Small intestine (tissue), 7 donors: Measurements from ENCODE around the gene AFTPH. TPM values are rescaled to one million over a fixed set of nuclear protein-coding genes. Genes with fewer than 3 reads are reported as not detected.

Experiments
- DNase-seq, 2 donors: peaks; one replicate each; pipeline versions ENCODE4 v3.0.0 to v3.0.0-alpha.2; 2013
- FAIRE-seq: peaks from 2 replicates; lab custom pipeline; 2012; peaks lifted over from hg19 to GRCh38; lab: Jason Lieb, UNC
- H3K27ac ChIP-seq, 3 donors: one replicate each; pipeline ENCODE4 v1.5.1; 2013; ENCODE audit warnings: low read length in 2 of 3, mild to moderate bottlenecking in 2 of 3, control low read depth in 1 of 3, inconsistent platforms in 1 of 3, low read depth in 1 of 3, moderate library complexity in 1 of 3
- H3K27me3 ChIP-seq, 3 donors: one replicate each; pipeline ENCODE4 v1.6.1; 2013; ENCODE audit warnings: low read length in 3 of 3, inconsistent platforms in 1 of 3; ENCODE audit not compliant: control insufficient read depth in 3 of 3, insufficient read depth in 3 of 3
- H3K36me3 ChIP-seq, 3 donors: one replicate each; pipeline ENCODE4 v1.6.1; 2013; ENCODE audit warnings: low read length in 3 of 3, inconsistent platforms in 1 of 3, low read depth in 1 of 3, mild to moderate bottlenecking in 1 of 3, moderate library complexity in 1 of 3; ENCODE audit not compliant: control insufficient read depth in 3 of 3, insufficient read depth in 2 of 3
- H3K4me1 ChIP-seq, 3 donors: one replicate each; pipeline ENCODE4 v1.6.1; 2013; ENCODE audit warnings: low read length in 2 of 3, inconsistent platforms in 1 of 3, low read depth in 1 of 3, mild to moderate bottlenecking in 1 of 3, moderate library complexity in 1 of 3; ENCODE audit not compliant: control insufficient read depth in 3 of 3, insufficient read depth in 2 of 3
- H3K4me3 ChIP-seq, 3 donors: one replicate each; pipeline ENCODE4 v1.5.1; 2013; ENCODE audit warnings: low read length in 3 of 3, control low read depth in 1 of 3, inconsistent platforms in 1 of 3, low read depth in 1 of 3, mild to moderate bottlenecking in 1 of 3, moderate library complexity in 1 of 3
- H3K9me3 ChIP-seq, 2 donors: one replicate each; pipeline ENCODE4 v1.6.1; 2013; ENCODE audit warnings: low read depth in 1 of 2, low read length in 1 of 2; ENCODE audit not compliant: control insufficient read depth in 2 of 2, insufficient read depth in 1 of 2
- WGBS, 3 donors: extraction: QIAGEN DNeasy Blood & Tissue Kit; methylation state at CpG; one replicate each; pipeline ENCODE4 v1.1.7; 2013; 5-methylcytosine and 5-hydroxymethylcytosine counted together
- polyA plus RNA-seq, 4 donors: library from polyadenylated mRNA; stranded (reverse) in 3 of 4; unstranded in 1 of 4; fragments of 200-250 nt in 3 of 4; fragments of 120-200 nt in 1 of 4; gene quantifications; one replicate each; pipeline versions ENCODE4 v1.2.1 to v1.2.3, GENCODE V29; 2013
- donor health status: healthy with polysubstance abuse.
- donor health status: control.
- donor health status: control.
- donor health status: Bipolar disorder and iron deficiency.
- donor health status: healthy.

AFTPH gene
- polyA plus RNA-seq, 4 donors: 27.2 to 51.0 (median 43.6) TPM

DNA sequence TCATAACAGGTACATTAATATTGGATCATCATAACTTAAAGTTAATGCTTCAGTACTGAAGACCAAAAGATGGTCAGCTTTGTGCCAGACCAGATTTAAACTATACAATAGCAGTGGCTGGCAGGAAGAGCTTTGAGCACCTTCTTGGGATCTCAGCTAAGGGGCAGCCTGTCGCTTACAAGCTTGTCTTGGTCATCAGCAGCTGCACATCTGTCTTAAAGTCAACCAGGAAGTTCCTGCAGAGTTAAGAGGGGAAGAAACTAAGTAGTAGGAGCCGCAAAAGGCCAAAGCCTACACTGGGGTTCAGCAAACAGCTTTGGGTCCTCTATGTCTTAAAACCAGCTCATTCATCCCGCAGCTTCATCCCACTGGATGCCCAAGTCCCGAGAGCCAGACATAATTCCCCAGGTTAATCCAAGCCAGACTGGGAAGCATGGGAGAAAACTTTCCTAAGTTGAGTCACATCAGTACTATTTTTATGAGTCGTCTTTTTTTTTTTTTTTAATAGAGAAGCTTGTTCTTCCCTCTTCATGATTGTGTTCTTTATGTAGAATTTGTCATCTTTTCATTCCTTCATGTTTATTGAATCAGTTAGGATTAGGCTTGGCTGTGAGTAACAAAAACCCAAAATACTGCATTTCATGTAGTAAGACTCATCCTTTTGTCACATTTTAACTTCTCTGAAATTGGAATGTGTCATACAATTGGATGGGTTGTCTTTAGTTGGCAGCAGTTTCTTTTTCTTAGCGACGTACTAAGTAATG, 70.3 kb downstream of the AFTPH start:
- no peak overlapping the region for H3K27ac ChIP-seq
- H3K4me3 ChIP-seq: no peak overlapping the region
- peaks cover 2 to 7% (median 2%) of the 10 kb centered on the region in 3 donors for H3K36me3 ChIP-seq
- H3K27me3 ChIP-seq: no peaks in the 10 kb centered on the region
- WGBS, 3 donors: 86 to 88% (median 87%) methylated on average over 7 of the region's 7 CpGs
- FAIRE-seq (no peak), DNase-seq (no peak)
- peaks cover 0 to 2% (median 2%) of the 10 kb centered on the region in 3 donors for H3K4me1 ChIP-seq
- no peaks in the 10 kb centered on the region for H3K9me3 ChIP-seq

DNA sequence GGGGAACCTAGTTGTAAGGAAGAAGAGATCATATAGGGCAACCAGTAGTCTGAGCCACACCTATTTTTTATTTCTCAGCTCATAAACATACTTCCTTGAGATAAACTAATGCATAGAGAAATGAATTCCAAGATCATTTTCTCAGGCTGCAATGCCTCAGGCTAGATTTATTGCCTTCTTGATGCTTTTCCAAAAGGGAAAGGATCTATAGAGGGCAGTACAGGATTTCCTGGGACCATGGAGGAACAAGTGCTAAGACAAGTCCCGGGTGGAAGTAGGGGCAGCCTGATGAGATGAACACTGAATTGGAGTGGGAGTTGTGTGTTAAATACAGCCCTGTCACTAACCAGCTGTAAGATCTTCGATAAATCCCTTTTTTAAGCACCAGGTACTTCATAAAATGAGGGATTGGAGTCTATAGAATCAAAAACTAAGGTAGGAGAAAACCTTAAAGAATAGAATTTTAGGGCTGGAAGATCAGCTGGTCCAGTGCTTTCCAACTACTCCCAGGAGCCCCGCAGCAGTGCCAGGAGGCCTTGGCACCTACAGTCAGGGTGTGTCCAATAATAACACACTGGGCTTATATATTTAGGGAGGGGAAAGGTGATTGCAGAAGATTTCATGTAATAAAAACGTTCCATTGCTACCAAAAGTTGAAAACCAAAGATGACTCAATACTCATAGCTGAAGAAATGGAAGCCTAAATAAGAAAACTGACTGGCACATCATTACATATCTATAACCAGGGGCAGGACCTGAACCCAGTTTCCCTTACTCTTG, 71.5 kb downstream of the AFTPH start:
- Histone ChIP-seq H3K9me3 (no peaks in the 10 kb centered on the region), H3K27ac (no peak overlapping the region), H3K4me1 (peaks cover 0 to 11% (median 2%) of the 10 kb centered on the region in 3 donors), H3K4me3 (no peak overlapping the region), H3K36me3 (peaks cover 2 to 7% (median 2%) of the 10 kb centered on the region in 3 donors), H3K27me3 (no peaks in the 10 kb centered on the region)
- FAIRE-seq: no peak
- peak; percentile 46 to 77 for DNase-seq
- WGBS, 3 donors: 20 to 44% (median 24%) methylated on average over 4 of the region's 4 CpGs

DNA sequence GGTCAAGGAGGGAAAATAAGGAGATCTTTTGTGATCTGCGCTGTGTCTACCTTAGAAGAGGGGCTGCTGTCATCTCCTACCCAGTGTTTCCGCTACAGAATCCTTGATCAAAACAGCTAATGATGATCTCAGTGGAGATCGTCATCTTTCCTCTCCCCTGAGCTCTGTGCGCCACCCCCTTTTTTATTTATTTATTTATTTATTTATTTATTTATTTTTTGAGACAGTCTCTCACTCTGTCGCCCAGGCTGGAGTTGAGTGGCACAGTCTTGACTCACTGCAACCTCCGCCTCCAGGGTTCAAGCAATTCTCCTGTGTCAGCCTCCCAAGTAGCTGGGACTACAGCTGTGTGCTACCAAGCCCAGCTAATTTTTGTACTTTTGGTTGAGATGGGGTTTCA, 74.1 kb downstream of the AFTPH start:
- no peaks in the 10 kb centered on the region for H3K9me3 ChIP-seq
- no peak overlapping the region for H3K4me3 ChIP-seq
- DNase-seq: no peak
- no peaks in the 10 kb centered on the region for H3K27me3 ChIP-seq
- H3K4me1 ChIP-seq: peaks cover 0 to 30% (median 2%) of the 10 kb centered on the region in 3 donors
- FAIRE-seq: no peak
- H3K27ac ChIP-seq: no peak overlapping the region
- 95 to 96% (median 96%) methylated on average over 6 of the region's 6 CpGs for WGBS, 3 donors
- H3K36me3 ChIP-seq: peaks cover 0 to 2% (median 2%) of the 10 kb centered on the region in 3 donors

DNA sequence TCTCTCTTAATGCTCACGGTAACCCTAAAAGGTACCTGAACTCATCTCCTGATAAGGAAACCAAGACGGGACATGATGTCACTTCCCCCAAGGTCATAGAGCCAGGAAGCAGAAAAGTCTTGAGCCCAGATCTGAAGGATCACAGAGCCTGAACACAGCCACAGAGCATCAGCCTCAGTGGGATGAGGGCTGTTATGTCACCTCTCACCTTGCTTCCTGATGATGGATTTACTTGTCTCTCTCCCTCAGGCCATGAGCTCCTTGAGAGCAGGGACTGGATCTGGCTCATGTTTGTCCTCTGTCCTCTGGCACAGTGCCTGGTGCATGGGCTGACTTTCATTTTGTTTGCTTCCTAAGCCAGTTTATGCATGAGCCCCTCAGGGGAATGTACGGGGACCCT, 75.3 kb downstream of the AFTPH start:
- peaks cover 0 to 4% of the 10 kb centered on the region in 2 donors for H3K9me3 ChIP-seq
- FAIRE-seq (no peak), DNase-seq (peak in 1 of 2 donors; percentile 64)
- no peak overlapping the region for H3K27ac ChIP-seq
- 28 to 29% (median 28%) methylated on average over 3 of the region's 3 CpGs for WGBS, 3 donors
- H3K4me3 ChIP-seq: no peak overlapping the region
- no peaks in the 10 kb centered on the region for H3K36me3 ChIP-seq
- no peaks in the 10 kb centered on the region for H3K27me3 ChIP-seq
- peaks cover 0 to 30% (median 2%) of the 10 kb centered on the region in 3 donors for H3K4me1 ChIP-seq

DNA sequence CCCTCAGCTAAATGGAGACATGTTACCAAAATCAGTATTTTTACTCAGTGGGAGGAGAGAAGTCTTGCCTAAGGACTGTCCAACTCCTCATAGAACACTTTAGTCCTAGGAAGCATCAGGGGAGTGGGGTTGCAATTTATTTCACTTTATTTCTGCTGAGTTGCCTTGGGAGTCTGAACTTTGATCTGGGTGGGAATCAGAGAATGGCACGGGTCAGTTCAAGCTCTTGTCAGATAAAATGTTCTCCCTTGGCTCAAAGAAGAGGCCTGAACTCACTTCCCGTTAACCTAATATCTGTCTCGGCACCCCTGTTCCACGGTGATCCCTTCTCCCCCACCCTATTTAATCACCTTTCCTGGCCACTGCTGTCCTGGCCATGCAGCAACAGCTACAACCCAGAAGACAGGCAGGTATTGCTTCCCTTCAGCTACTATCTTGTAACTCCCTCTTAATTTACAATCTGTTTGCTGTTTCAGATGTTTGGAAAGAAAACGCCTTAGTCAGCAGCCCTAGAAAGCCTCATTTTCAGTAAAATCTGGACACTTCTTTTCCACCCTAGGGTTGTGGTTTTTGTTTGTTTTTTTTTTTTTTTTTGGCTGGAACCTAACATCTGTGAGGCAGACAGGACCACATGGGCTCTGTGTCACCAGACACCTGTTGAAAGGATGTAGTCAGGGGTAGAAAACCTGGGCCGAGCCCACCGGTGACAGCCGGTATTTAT, 77.1 kb downstream of the AFTPH start:
- 26 to 52% (median 42%) methylated on average over 8 of the region's 8 CpGs for WGBS, 3 donors
- Histone ChIP-seq H3K36me3 (no peaks in the 10 kb centered on the region), H3K4me3 (no peak overlapping the region), H3K27ac (peak overlapping the region; percentile 37 to 55 (median 45)), H3K9me3 (peaks cover 0 to 4% of the 10 kb centered on the region in 2 donors), H3K4me1 (peaks cover 2 to 45% (median 5%) of the 10 kb centered on the region in 3 donors), H3K27me3 (no peaks in the 10 kb centered on the region)
- no peak for FAIRE-seq
- DNase-seq: peak; percentile 86 to 87

DNA sequence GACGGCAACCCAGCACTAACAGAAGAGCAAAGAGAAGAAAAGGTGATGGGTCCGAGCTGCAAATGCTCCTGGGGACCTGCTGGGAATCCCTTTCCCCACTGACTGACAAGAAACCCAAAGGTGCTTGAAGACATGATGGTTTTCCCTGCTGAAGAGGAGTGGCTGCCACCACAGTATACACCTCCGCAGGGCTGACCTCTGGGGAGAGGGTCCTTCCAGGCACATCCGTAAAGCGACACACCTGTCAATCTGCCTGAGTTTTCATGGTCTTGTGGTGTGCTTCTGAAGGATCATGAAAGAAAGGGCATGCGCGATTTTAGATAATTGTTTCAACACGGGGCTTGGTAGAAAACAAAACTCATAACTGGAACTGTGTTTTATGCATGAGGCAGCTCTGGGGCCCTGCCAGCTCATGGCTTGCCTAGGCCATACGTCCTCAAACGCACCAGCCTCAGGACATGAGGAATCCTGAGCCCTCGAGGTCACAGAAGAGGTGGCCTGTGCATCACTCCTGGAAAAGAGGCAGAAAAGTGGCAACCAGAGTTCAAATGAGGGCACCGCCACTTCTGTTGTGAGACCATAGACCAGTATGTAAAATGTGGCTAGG, 77.8 kb downstream of the AFTPH start:
- H3K27ac ChIP-seq: peak overlapping the region in 1 of 3 donors; percentile 55
- H3K27me3 ChIP-seq: no peaks in the 10 kb centered on the region
- peaks cover 0 to 4% of the 10 kb centered on the region in 2 donors for H3K9me3 ChIP-seq
- H3K36me3 ChIP-seq: no peaks in the 10 kb centered on the region
- no peak for FAIRE-seq
- DNase-seq: no peak
- H3K4me1 ChIP-seq: peaks cover 2 to 51% (median 5%) of the 10 kb centered on the region in 3 donors
- 78 to 83% (median 80%) methylated on average over 12 of the region's 12 CpGs for whole genome bisulfite sequencing, 3 donors
- H3K4me3 ChIP-seq: no peak overlapping the region

DNA sequence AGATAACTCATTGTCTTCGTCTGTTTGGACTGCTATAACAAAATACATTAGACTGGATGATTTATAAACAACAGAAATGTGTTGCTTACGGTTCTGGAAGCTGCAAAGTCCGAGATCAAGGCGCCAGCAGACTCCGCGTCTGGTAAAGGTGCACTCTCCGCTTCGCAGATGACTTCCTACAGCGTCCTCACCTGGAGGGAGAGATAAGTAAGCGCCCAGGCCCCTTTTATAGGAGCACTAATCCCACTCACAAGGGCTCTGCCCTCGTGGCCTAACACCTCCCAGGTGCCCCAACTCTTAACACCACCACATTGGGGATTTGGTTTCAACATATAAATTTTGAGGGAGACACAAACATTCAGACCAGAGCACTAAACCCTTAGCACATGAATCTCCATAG, 78.3 kb downstream of the AFTPH start:
- WGBS, 3 donors: 90 to 94% (median 91%) methylated on average over 11 of the region's 11 CpGs
- FAIRE-seq: no peak
- Histone ChIP-seq H3K9me3 (peaks cover 0 to 4% of the 10 kb centered on the region in 2 donors), H3K27ac (no peak overlapping the region), H3K4me3 (no peak overlapping the region), H3K4me1 (peaks cover 5 to 56% (median 6%) of the 10 kb centered on the region in 3 donors), H3K27me3 (no peaks in the 10 kb centered on the region), H3K36me3 (no peaks in the 10 kb centered on the region)
- no peak for DNase-seq
